IPS DF 6.9 (cell line): ENCODE measurements around the gene GIPC2.
"Not testable (repeated sequence)": the region's sequence is repeated elsewhere in the genome, so short reads cannot be mapped to it uniquely, and the experiment has no call there.

Experiments
- DNase-seq: peaks from one replicate; pipeline ENCODE4 v3.0.0-alpha.2; 2013; ENCODE audit warnings: low read depth, low spot score
- H3K27ac ChIP-seq: one replicate; pipeline ENCODE4 v1.5.1; 2013; ENCODE audit warnings: low read length, control low read depth
- H3K27me3 ChIP-seq: 2 replicates; pipeline ENCODE4 v1.6.1; 2013; ENCODE audit warnings: mild to moderate bottlenecking, low read length; ENCODE audit not compliant: control insufficient read depth, insufficient read depth
- H3K36me3 ChIP-seq: 2 replicates; pipeline ENCODE4 v1.6.1; 2013; ENCODE audit warnings: low read length; ENCODE audit not compliant: control insufficient read depth, insufficient read depth
- H3K4me1 ChIP-seq: 2 replicates; pipeline ENCODE4 v1.6.1; 2013; ENCODE audit warnings: low read length; ENCODE audit not compliant: control insufficient read depth, insufficient read depth
- H3K4me3 ChIP-seq: 2 replicates; pipeline ENCODE4 v1.5.1; 2013; ENCODE audit warnings: mild to moderate bottlenecking, low read length
- H3K9me3 ChIP-seq: 2 replicates; pipeline ENCODE4 v1.6.1; 2013; ENCODE audit warnings: low read length, inconsistent platforms; ENCODE audit not compliant: control insufficient read depth, insufficient read depth
- WGBS: extraction: QIAGEN DNeasy Blood & Tissue Kit; methylation state at CpG from one replicate; pipeline ENCODE4 v1.1.7; 2013; ENCODE audit warnings: mixed read lengths, missing lambda C conversion rate; ENCODE audit not compliant: insufficient read length, insufficient coverage; 5-methylcytosine and 5-hydroxymethylcytosine counted together

The GIPC2 gene

DNA sequence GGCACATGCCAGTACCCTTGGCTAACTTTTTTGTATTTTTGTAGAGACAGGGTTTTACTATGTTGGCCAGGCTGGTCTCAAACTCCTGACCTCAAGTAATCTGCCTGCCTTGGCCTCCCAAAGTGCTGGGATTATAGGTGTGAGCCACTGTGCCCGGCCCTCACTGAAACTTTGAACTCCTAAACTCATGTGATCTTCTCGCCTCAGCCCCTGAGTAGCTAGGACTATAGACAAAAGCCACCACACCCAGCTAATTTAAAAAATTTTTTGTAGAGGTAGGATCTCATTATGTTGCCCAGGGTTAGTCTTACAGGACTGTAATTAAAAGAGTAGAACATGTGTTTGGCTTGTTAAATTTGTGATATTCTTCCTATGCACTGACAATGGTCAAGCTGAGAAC lies 19.1 kb downstream of the GIPC2 start:
- not testable (repeated sequence) for H3K27ac ChIP-seq, DNase-seq, H3K4me3 ChIP-seq, H3K9me3 ChIP-seq, H3K4me1 ChIP-seq, H3K36me3 ChIP-seq, H3K27me3 ChIP-seq
- WGBS, result no CpG with 5 or more reads among the region's 2 CpGs

- Histone ChIP-seq H3K4me3 (no peak overlapping the region), H3K9me3 (no peaks in the 10 kb centered on the region), H3K4me1 (no peaks in the 10 kb centered on the region), H3K36me3 (no peaks in the 10 kb centered on the region), H3K27ac (no peak overlapping the region), H3K27me3 (no peaks in the 10 kb centered on the region)
- no peak for DNase-seq
- no CpG with 5 or more reads among the region's 3 CpGs for WGBS
These were observed 23.0 kb downstream of the GIPC2 start for GRCh38 chr1:78068681-78069283.

- H3K27ac ChIP-seq, result no peak overlapping the region
- WGBS, result no CpG with 5 or more reads among the region's 2 CpGs
- H3K4me3 ChIP-seq, result no peak overlapping the region
- H3K27me3 ChIP-seq, result no peaks in the 10 kb centered on the region
- no peak for DNase-seq
- H3K36me3 ChIP-seq, result no peaks in the 10 kb centered on the region
- H3K9me3 ChIP-seq, result no peaks in the 10 kb centered on the region
- no peaks in the 10 kb centered on the region for H3K4me1 ChIP-seq
These were observed 24.0 kb downstream of the GIPC2 start for GRCh38 chr1:78069784-78070183.

DNA sequence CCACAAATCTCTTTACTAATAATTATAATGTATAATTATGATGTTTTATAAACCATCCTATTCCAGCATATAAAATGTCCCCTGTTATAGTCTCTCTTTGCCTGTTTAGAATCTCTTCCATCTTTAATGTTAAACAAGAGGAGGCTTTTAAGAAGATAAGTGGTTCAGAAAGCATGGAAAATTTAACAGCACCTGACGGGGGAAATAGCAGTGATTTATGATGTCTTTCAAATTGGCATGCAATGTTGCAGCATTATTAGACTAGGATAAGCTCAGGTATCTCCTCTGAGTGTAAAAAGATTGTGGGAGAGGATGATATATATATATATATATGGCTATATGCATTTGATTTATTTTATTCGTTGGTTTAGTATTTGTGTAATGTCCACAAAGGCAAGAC lies 24.4 kb downstream of the GIPC2 start:
- Histone ChIP-seq H3K4me1 (no peaks in the 10 kb centered on the region), H3K36me3 (no peaks in the 10 kb centered on the region), H3K27ac (no peak overlapping the region), H3K9me3 (no peaks in the 10 kb centered on the region), H3K27me3 (no peaks in the 10 kb centered on the region), H3K4me3 (no peak overlapping the region)
- DNase-seq, result no peak
- no CpG with 5 or more reads among the region's 2 CpGs for WGBS

DNA sequence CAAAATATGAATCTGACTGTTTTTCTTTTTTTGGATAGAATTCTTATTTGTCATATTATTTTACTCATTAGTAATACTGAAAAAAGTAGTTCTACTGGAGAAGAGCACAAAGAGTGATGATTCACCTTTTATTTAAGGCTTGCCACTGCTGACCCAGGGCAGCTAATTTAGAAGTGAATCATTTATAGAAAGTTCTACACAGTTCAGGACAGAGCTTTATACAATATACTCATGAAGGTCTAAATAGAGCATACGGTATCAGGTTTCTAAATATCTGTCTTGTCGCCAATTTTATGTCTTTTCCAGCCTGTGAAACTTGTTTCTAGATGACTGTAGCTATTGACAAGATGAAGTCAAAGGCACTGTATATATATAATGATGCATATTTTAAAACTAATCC lies 25.0 kb downstream of the GIPC2 start:
- DNase-seq, result no peak
- Histone ChIP-seq H3K4me3 (no peak overlapping the region), H3K27me3 (no peaks in the 10 kb centered on the region), H3K4me1 (no peaks in the 10 kb centered on the region), H3K36me3 (no peaks in the 10 kb centered on the region), H3K27ac (no peak overlapping the region), H3K9me3 (no peaks in the 10 kb centered on the region)
- WGBS, result no CpG with 5 or more reads among the region's 2 CpGs

DNA sequence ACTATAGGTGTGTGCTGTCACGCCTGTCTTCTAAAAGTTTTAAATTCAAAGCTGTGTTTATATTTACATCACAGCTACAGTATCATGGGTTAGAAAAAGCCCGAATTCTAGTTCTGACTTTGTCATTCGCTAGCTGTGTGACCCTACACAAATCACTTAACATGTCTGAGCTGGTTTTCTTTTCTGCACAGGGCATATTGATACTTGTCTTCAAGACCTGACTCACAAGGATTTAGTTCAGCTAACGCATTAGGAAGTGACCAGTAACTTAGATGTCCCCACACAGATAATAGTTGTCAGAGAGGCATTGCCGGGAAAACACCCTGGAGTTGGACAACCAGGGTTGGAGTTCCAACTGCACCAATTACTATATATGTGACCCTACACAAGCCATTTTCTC lies 25.9 kb downstream of the GIPC2 start:
- Histone ChIP-seq H3K27ac (no peak overlapping the region), H3K4me3 (no peak overlapping the region), H3K36me3 (no peaks in the 10 kb centered on the region), H3K27me3 (no peaks in the 10 kb centered on the region), H3K4me1 (no peaks in the 10 kb centered on the region), H3K9me3 (no peaks in the 10 kb centered on the region)
- WGBS, result no CpG with 5 or more reads among the region's 5 CpGs
- no peak for DNase-seq

DNA sequence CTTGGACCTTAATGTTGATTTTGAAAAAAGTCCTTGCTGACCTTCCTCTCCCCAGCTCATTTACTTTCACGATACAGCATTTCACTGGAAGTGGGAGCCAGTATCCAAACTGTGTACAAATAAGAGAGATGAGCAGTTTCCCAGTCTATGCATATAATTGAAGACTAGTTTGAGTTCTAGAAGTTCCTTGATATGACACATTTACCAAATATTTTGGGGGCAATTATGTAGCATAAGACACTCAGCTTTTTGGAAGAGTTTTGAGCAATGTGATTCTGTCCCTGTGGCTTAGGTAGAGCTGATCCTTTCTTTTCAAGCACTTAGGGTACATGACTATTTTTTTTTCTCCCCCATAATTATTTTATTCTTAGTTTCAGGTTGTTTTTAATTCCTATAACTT lies 26.4 kb downstream of the GIPC2 start:
- H3K27ac ChIP-seq, result no peak overlapping the region
- H3K4me3 ChIP-seq, result no peak overlapping the region
- H3K27me3 ChIP-seq, result no peaks in the 10 kb centered on the region
- WGBS, result no CpG with 5 or more reads among the region's 1 CpG
- H3K36me3 ChIP-seq, result no peaks in the 10 kb centered on the region
- no peak for DNase-seq
- H3K4me1 ChIP-seq, result no peaks in the 10 kb centered on the region
- no peaks in the 10 kb centered on the region for H3K9me3 ChIP-seq

- no CpG with 5 or more reads among the region's 1 CpG for WGBS
- no peaks in the 10 kb centered on the region for H3K36me3 ChIP-seq
These were observed 27.7 kb downstream of the GIPC2 start for GRCh38 chr1:78073441-78073840.

GRCh38 chr1:78075621-78076020 lies 29.9 kb downstream of the GIPC2 start:
- no peaks in the 10 kb centered on the region for H3K27me3 ChIP-seq
- no peaks in the 10 kb centered on the region for H3K36me3 ChIP-seq
- WGBS, result no CpG with 5 or more reads among the region's 3 CpGs
- H3K27ac ChIP-seq, result no peak overlapping the region
- no peaks in the 10 kb centered on the region for H3K4me1 ChIP-seq
- DNase-seq, result no peak
- H3K9me3 ChIP-seq, result no peaks in the 10 kb centered on the region
- no peak overlapping the region for H3K4me3 ChIP-seq

More at GRCh38 chr1:78073441-78073840, 27.7 kb downstream of the GIPC2 start:
- H3K27me3 ChIP-seq, result no peaks in the 10 kb centered on the region
- DNase-seq, result no peak
- H3K27ac ChIP-seq, result no peak overlapping the region
- H3K4me3 ChIP-seq, result no peak overlapping the region
- no peaks in the 10 kb centered on the region for H3K4me1 ChIP-seq
- H3K9me3 ChIP-seq, result no peaks in the 10 kb centered on the region

DNA sequence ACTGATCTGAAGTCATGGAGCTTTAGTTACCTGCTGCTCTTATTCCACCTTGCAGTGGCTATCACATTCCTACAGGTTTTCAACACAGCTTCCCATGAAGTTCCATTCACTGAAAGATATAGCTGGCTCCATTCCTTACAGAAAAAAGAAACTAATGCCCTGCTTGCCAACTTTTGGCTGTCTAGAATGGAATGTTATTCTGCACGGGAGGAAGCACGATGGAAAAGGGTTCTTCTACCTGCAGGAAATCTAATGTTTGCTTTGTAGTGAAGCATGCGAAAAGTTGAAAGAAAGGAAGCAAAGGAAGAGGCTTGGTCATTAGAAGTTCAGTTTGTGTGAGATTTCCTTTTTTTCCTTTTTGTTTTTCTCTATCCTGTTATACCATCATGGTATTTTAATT lies 32.6 kb downstream of the GIPC2 start:
- Histone ChIP-seq H3K27ac (no peak overlapping the region), H3K9me3 (no peaks in the 10 kb centered on the region), H3K27me3 (no peaks in the 10 kb centered on the region), H3K36me3 (no peaks in the 10 kb centered on the region), H3K4me1 (no peaks in the 10 kb centered on the region), H3K4me3 (no peak overlapping the region)
- DNase-seq, result no peak
- no CpG with 5 or more reads among the region's 3 CpGs for WGBS

GRCh38 chr1:78079580-78079979 lies 33.8 kb downstream of the GIPC2 start:
- Histone ChIP-seq H3K27me3 (no peaks in the 10 kb centered on the region), H3K27ac (no peak overlapping the region), H3K4me1 (no peaks in the 10 kb centered on the region), H3K36me3 (no peaks in the 10 kb centered on the region), H3K9me3 (no peaks in the 10 kb centered on the region), H3K4me3 (no peak overlapping the region)
- DNase-seq, result no peak
- no CpG with 5 or more reads among the region's 2 CpGs for WGBS
